ENCODE results near the gene CSMD2.

Gene CSMD2

DNA sequence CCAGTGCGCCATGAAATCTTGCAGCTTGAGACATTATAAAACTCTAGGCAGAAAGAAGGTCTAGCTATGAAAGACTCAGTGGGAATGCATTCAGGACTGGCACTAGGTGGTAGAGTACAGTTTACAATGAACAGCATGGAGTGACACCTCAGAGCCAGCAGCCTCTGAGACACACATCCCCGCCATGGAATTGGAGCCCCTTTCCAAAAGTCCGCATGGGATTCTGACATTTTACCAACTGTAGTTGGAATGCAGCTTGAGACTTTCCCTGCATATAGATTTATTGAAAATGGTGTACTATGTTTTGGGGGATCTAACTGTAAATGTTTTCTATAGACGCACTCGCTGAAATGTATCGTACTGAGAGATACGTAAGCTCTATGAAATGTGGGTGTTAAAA is 576.3 kb downstream of the CSMD2 start:
- Histone ChIP-seq H3K27me3 (replicated peaks; ENCODE audit: insufficient read depth, low read length) (peaks cover 24% of the 10 kb centered on the region), H3K9ac (ENCODE audit: low read length) (no peak overlapping the region), H3K27ac (ENCODE audit: low read length) (no peak overlapping the region), H3K36me3 (replicated peaks; ENCODE audit: insufficient read depth, low read length) (no peaks in the 10 kb centered on the region), H3K4me2 (ENCODE audit: low read depth, low read length) (no peak overlapping the region), H3K9me3 (replicated peaks; ENCODE audit: insufficient read depth, low read length) (no peaks in the 10 kb centered on the region), H3K4me3 (ENCODE audit: low read length) (no peak overlapping the region), H2AFZ (ENCODE audit: low read length) (no peak overlapping the region), H4K20me1 (ENCODE audit: insufficient read depth, low read length) (no peaks in the 10 kb centered on the region), H3K9me2 (replicated peaks; ENCODE audit: insufficient read depth, low read length) (no peaks in the 10 kb centered on the region), H3K79me2 (ENCODE audit: low read length) (no peaks in the 10 kb centered on the region), H3F3A (ENCODE audit: insufficient read depth, low read length) (no peaks in the 10 kb centered on the region), H3K4me1 (ENCODE audit: low read length) (no peaks in the 10 kb centered on the region)
- no peak for DNase-seq
- TF ChIP-seq CTCF (IDR thresholded peaks at IDR 0.05; ENCODE audit: low read length) (no peak), EZH2phosphoT487 (IDR thresholded peaks at IDR 0.05; ENCODE audit: low read length) (no peak), EZH2 (optimal IDR thresholded peaks at IDR 0.05; ENCODE audit: low read depth, low read length) (no peak)

DNA sequence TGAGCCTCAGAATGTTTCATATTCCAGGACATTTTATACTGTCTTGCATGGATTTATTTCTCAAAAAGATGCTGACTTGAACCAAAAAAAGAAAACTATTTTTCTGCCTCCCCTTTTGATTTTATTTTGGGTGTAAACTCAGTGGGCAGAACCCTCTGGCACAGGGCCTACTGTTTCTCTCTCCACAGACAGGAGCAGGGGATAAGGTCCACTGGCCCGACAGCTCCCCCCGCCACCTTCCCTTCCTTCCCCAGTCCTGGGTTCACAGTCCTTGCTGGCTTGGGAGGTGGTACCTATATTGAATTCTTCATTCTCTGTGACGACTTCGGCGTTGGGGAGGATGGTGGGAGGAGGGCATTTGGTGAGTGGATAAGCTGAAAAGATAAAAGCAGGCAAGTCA is 578.2 kb downstream of the CSMD2 start:
- H2AFZ ChIP-seq (ENCODE audit: low read length) = no peak overlapping the region
- DNase-seq = no peak
- no peaks in the 10 kb centered on the region for H3K9me3 ChIP-seq (replicated peaks; ENCODE audit: insufficient read depth, low read length)
- no peaks in the 10 kb centered on the region for H3F3A ChIP-seq (ENCODE audit: insufficient read depth, low read length)
- H4K20me1 ChIP-seq (ENCODE audit: insufficient read depth, low read length) = no peaks in the 10 kb centered on the region
- H3K4me1 ChIP-seq (ENCODE audit: low read length) = no peaks in the 10 kb centered on the region
- H3K27ac ChIP-seq (ENCODE audit: low read length) = no peak overlapping the region
- no peaks in the 10 kb centered on the region for H3K9me2 ChIP-seq (replicated peaks; ENCODE audit: insufficient read depth, low read length)
- no peaks in the 10 kb centered on the region for H3K79me2 ChIP-seq (ENCODE audit: low read length)
- H3K4me3 ChIP-seq (ENCODE audit: low read length) = no peak overlapping the region
- H3K36me3 ChIP-seq (replicated peaks; ENCODE audit: insufficient read depth, low read length) = no peaks in the 10 kb centered on the region
- H3K9ac ChIP-seq (ENCODE audit: low read length) = no peak overlapping the region
- H3K27me3 ChIP-seq (replicated peaks; ENCODE audit: insufficient read depth, low read length) = peaks cover 29% of the 10 kb centered on the region
- H3K4me2 ChIP-seq (ENCODE audit: low read depth, low read length) = no peak overlapping the region
- TF ChIP-seq EZH2 (optimal IDR thresholded peaks at IDR 0.05; ENCODE audit: low read depth, low read length) = no peak
- no peak for TF ChIP-seq CTCF (IDR thresholded peaks at IDR 0.05; ENCODE audit: low read length)
- TF ChIP-seq EZH2phosphoT487 (IDR thresholded peaks at IDR 0.05; ENCODE audit: low read length) = no peak

DNA sequence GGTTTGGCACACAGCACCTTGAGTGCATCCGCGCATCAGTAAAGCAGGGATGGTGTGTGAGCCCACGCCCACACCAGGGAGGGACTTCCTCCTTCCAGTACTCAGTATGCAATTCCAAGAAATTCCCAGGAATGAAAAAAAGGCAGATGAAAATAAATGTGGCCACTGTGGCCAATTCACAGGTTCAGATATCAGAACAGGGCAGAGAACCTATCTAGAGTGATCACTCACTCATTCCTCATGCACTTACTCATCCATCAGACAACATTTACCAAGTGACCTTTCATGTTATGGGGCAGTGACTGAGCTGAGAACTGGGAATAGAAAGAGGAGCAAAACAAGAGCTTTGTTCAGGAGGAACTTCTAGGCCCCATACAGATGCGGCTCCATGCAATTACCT is 578.9 kb downstream of the CSMD2 start:
- no peaks in the 10 kb centered on the region for H3K9me2 ChIP-seq (replicated peaks; ENCODE audit: insufficient read depth, low read length)
- H3K4me1 ChIP-seq (ENCODE audit: low read length) = no peaks in the 10 kb centered on the region
- no peak overlapping the region for H2AFZ ChIP-seq (ENCODE audit: low read length)
- TF ChIP-seq CTCF (IDR thresholded peaks at IDR 0.05; ENCODE audit: low read length) (no peak), EZH2phosphoT487 (IDR thresholded peaks at IDR 0.05; ENCODE audit: low read length) (no peak), EZH2 (optimal IDR thresholded peaks at IDR 0.05; ENCODE audit: low read depth, low read length) (no peak)
- no peak overlapping the region for H3K27ac ChIP-seq (ENCODE audit: low read length)
- no peak overlapping the region for H3K4me2 ChIP-seq (ENCODE audit: low read depth, low read length)
- no peak overlapping the region for H3K9ac ChIP-seq (ENCODE audit: low read length)
- H3K36me3 ChIP-seq (replicated peaks; ENCODE audit: insufficient read depth, low read length) = no peaks in the 10 kb centered on the region
- no peak for DNase-seq
- H3F3A ChIP-seq (ENCODE audit: insufficient read depth, low read length) = no peaks in the 10 kb centered on the region
- H3K27me3 ChIP-seq (replicated peaks; ENCODE audit: insufficient read depth, low read length) = peaks cover 29% of the 10 kb centered on the region
- no peak overlapping the region for H3K4me3 ChIP-seq (ENCODE audit: low read length)
- H4K20me1 ChIP-seq (ENCODE audit: insufficient read depth, low read length) = no peaks in the 10 kb centered on the region
- no peaks in the 10 kb centered on the region for H3K9me3 ChIP-seq (replicated peaks; ENCODE audit: insufficient read depth, low read length)
- no peaks in the 10 kb centered on the region for H3K79me2 ChIP-seq (ENCODE audit: low read length)

All from MM.1S (cell line).